GM18873 (cell line): Measurements from ENCODE around the gene MS4A4E.
"Not testable (repeated sequence)": the region's sequence is repeated elsewhere in the genome, so short reads cannot be mapped to it uniquely, and the experiment has no call there.

ENCODE experiments used
- ATAC-seq: cut with Tn5 transposase; IDR thresholded peaks from one replicate; pipeline ENCODE4 v1.9.1; 2021; ENCODE audit warnings: mild to moderate bottlenecking, moderate library complexity, moderate number of reproducible peaks; ENCODE audit not compliant: unreplicated experiment, low FRiP score

The MS4A4E gene

DNA sequence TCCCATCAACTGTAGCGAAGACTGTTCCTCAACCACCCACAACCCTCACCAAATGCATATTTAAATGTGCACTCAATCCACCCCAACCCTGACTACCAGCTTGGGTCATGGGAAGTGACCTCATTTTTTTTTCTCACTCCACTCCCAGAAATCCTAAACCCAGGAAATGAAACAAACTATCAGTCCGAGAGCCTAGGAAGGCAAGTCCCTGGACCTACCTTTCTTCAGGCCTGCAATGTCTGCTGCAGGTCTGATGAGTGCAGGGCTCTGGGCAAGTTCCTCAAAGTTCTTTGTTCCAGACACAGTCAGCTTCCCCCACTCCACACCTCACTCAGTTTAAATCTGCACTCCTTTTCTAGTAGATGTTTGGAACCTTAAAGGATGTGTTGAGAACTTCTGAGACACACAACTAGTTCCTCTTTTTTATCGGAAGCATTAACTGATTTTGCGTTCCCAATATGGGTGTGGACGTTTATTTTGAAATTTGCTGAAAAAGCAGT lies at the start of gene MS4A4E:
TSS of gene MS4A4E (minus strand) at position 398 of the 500 bp plus-strand sequence. CDS start 13,082 bp downstream, outside the sequence.
- no peak for ATAC-seq

DNA sequence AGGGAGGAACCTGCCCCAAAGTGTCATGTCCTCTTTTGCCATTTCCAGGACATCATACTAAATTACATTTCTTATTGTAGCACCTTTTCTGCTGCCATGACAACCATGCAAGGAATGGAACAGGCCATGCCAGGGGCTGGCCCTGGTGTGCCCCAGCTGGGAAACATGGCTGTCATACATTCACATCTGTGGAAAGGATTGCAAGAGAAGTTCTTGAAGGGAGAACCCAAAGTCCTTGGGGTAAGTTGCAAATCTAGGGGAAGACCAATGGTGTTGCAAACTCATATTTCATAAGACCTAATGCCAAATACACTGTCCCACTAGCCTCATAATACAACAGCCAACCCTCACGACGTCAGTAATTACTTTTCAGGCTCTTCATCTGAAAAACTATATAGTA lies 49.2 kb upstream of the MS4A4E start:
- no peak for ATAC-seq

DNA sequence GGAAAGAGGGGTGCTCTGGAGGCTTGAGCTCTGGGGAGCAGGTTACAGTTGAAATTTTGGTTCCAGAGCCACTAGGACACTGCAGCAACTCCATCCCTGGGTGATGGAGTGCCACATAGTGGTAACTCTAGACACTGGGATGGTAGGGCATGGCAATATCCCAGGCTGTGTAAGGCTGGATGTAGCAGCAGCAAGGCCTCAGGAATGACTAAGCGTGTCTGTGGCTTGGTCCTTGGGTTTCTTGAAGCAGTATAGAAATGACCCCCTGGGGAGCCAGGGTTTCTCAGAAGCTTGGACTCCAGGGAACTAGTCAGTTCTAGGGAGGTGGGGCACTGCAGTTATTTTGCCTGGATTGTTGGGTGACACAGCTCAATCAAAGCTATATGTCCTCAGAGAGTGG lies 45.6 kb upstream of the MS4A4E start:
- ATAC-seq = no peak

DNA sequence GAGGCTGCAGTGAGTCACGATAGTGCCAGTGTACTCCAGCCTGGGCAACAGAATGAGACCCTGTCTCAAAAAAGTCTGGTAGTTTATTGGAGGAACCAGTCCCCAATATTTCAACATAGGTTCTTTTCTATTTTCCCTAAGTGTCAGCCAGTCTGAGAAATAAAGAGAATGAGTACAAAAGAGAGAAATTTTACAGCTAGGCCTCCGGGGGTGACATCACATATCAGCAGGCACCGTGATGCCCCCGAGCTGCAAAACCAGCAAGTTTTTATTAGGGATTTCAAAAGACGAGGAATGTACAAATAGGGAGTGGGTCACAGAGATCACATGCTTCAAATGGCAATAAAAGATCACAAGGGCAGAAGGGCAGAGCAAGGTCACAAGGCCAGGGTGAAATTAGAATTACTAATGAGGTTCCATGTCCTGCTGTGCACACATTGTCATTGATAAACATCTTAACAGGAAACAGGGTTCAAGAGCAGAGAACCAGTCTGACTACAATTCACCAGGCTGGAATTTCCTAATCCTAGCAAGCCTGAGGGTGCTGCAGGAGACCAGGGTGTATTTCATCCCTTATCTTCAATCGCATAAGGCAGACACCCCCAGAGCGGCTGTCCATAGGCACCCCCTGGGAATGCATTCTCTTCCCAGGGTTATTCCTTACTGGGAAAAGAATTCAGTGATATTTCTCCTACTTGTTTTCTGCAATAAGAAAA lies 42.6 kb upstream of the MS4A4E start:
- ATAC-seq = not testable (repeated sequence)

DNA sequence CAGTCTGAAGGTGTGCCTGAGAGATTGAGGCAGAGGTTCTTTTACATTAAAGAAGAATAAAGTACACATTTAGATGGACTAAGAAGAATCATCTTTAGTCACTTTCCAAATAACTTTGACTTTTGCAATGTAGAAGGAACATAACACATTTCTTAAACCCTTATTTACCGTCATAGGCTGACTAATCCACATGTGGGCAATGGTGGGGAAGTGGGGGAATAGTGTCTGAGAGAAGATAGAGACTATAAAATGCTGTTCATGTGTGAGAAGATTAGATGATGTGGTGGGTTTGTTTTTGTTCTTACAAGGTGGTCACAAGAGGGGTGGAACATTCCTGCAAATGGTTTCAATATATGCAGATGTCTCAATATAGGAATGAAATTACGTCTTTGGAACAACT lies 39.3 kb upstream of the MS4A4E start:
- ATAC-seq = no peak

DNA sequence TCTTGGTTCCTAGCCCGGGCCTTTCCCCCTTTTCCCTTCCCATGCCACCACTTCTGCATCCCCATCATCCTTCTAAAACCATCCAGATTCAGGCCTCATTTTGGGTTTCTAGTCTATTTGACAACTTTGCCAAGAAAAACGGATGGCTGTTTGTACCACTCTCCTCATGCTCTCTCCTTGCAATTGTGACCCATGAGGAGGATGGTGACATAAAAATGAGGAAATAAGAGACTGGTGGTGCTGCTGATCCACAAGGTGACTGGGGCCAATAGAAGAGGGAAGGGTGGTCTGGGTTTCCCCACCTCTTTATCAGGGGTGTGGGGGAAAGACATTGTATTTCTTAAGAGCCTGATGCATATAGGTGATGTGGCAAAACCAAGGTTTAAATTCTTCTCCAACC lies 38.5 kb upstream of the MS4A4E start:
- no peak for ATAC-seq

DNA sequence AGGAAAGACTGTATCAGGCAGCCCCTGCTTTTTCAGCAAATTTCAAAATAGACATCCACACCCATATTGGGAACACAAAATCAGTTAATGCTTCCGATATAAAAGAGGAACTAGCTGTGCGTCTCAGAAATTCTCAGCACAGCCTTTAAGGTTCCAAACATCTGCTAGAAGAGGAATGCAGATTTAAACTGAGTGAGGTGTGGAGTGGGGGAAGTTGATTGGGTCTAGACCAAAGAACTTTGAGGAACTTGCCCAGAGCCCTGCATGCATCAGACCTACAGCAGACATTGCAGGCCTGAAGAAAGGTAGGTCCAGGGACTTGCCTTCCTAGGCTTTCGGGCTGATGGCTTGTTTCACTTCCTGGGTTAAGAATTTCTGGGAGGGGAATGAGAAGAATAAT lies 37.5 kb upstream of the MS4A4E start, which contains the start of gene MS4A4A:
TSS of gene MS4A4A (plus strand) at position 255 of the 400 bp plus-strand sequence. CDS start at position 265, 10 bp downstream.
- no peak for ATAC-seq

DNA sequence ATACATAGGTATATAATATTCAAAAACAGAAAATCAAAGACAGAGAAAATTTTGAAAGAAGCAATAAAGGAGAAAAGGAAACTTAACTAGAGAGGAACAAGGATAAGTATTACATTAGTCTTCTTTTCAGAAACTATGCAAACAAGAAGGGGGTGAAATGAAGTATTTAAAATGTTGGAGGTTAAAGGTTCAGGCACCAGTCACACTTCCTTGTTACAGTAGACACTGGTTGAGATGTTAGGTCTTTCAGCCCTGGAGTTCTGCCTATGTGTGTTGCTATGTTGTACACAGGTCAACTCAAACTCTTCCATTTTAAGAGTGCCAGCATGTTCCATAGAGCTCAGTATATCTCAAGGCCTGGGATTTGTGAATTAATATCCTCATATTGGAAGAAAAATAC lies 31.5 kb upstream of the MS4A4E start:
- no peak for ATAC-seq

DNA sequence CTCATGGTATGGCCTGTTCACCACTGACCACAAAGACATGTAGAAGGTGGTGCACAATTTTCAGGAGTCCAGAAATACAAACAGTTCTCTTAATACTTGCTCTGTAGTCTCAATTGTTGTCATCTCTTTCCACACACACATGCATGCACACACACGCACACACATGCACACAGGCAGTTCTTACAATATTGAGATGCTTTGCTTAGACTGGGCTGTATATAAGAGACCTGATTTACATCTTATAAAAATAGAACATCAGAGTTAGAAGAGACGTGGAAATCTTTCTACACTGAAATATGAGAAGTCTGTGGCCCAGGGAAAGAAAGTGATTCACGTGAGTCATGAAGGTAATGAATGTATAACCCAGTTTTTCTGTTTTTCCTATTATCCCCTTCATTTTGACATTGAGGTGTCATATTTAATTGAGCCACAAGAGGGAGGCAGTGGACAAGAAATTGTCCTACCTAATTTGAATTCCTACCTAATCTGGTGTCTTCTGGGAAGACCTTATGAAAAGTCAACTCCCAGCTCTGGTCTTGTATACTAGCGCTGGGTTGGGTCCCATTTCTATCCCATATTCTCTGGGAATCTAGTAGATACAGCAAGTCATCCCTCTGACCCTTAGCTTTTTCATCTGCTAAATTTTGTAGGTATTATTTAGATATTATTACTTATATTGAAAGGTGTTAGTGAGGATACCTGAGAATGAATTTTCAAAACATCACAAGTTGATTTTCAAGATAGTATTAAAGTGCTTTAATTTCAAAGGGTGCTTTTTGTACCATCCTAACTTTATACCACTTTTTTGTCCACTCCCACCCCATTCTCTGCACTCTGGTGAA lies 22.7 kb upstream of the MS4A4E start:
- no peak for ATAC-seq

DNA sequence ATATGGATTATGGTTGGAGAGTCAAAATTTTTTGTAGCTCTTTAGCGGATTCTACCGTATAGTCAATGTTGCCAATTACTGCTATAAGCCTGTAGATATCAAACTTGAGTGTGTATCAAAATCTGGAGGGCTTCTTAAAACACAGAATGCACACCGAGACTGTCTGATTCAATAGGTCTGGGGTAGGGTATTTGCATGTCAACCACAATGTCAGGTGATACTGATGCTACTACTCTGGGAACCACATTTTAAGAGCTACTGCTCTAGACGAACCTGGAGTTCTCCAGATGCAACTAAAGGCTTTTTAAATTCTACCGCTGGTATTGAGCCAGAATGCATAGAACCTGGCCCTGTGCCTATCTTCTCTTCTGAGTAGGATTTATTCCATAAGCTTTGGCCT lies 21.7 kb upstream of the MS4A4E start:
- ATAC-seq = no peak

DNA sequence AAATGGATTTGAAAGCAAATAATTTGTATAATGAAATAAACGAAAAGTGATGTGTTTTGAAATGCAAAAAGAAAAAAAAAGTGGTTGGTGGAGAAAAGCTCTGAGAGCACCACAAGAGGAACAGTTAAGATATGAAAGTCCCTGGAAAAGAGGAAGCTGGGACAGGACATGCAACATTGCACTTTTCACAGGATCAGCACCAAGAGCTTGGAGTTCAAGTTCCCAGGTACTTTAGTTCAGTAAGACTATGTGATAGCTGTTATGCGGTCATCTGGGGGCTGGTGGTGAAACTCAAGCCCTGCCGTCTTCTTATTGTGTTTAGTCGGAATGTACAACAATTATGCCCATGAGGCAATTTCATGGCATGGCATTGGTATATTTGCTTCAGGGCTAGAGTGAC lies 20.5 kb upstream of the MS4A4E start:
- no peak for ATAC-seq

DNA sequence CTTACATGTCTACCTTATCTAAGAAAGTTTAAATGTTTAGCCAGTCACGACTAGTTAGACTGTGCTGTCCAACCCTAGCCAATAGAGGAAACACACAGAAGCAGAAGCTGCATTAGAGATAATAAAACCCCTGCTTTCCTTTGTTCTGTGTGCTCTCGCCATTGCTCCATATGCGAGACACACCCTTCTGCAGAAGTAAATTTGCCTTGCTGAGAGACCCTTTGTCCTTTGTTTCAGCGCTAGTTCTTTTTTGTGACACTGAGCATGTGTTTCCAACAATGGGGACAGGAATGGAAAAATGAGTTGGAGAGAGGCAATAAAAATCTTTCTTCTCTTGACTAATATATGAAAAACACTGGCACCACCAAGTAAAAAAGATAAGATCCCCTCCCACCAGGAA lies 18.1 kb upstream of the MS4A4E start:
- ATAC-seq = no peak

DNA sequence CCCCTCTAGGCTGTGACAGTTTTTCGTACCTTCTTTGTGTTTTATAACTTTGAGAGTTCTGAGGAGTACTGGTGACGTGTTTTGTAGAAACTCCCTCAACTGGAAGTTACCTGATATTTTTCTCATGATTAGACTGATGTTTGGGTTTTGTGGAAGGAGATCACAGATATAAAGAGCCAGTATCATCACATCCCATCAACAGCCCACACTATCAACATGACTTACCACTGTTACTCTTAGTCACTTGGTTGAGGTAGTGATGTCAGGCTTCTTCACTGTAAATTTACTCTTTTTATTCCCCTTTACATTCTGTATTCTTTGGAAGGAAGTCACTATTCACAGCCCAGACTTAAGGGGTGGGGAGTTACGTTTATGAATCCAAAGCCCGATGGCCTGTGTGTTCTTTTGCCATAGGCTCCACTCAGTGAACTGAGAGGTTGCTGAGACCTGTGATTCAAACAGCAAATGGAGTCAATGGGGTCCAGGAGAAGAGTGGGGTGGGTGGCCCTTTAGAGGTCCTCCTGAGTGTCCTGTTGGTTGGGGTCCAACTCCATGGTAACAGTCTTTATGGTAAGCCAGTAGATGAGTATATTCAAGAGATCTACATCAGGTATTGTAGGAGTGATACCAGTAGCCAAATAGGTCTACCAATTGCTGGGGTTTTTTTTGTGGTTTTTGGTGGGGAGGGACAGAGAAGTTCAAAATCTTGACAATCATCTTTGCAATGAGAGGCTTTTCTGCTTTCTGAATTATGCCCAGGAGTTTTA lies 15.2 kb upstream of the MS4A4E start:
- no peak for ATAC-seq

DNA sequence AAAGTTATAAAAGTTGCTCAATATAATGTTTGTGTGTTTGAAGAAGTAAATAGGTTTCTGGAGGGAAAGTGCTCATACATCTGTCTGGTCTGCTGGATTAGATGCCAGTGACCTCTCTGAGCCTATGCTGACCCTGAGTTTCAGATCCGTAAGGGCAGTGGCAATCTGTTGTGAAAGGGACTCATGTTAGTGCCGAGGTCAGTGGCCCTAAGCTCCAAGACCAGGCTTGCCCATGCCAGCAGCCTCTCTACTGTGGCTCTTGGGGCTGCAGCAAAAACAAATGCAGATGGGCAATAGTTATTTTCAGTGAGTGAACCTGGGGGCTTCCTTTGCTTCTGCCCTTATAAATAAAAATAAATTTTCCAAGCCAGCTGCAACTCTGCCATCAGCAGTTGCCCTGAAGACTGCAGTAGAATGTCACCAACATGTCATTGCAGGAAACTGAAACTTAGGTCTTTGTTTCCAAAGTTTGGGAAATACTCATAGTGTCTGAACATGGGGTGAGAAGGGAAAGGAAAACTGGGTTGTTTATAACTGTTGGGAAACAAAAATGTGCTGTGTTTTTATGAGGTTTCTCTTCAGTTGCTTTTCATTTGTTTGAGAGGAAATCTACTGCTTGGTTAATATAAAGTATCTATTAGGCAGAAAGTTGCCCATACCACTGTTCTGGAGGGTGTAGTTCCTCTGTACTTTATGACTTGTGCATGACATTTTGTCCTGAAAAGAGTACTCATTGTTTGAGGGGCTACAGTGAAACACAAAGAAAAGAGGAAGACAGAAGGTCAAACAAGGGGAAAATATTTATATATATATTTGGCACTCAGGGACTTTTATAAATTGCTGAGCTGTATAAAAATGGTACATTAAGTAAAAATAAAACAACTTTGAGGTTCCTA lies 9.5 kb upstream of the MS4A4E start:
- no peak for ATAC-seq

DNA sequence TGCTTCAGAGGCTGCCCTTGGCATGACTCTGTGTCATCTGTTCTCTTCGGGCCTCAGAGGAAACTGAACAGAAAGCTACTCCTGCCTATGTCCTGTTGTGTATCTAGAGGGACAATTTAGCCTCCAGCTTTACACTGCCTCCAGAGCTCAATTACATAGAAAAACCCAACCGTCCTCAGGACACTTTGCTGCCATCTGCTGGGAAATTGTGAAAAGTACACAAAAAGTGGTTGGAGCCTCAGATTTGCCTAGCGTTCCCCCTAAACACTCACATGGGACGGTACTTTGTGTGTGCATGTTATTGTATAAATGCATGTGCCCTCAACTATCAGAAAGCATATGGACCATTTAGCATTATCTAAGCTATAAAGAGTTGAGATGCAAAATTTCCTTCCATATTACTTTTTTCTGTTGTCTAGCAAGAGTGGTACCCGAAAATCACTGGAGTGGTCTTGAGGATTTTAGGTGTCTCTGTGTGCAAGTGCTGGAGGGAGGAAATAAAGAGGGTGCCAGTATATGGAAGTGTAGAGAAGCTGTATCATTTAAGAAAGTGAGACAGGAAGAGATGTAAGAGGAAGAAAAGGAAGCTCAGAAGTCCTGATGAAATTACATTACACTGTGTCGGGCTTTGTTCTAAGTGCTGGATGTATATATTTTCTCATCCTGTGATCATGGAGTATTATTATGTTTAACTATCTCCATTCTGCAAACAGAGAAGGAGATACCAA lies 8.7 kb upstream of the MS4A4E start:
- ATAC-seq = no peak

DNA sequence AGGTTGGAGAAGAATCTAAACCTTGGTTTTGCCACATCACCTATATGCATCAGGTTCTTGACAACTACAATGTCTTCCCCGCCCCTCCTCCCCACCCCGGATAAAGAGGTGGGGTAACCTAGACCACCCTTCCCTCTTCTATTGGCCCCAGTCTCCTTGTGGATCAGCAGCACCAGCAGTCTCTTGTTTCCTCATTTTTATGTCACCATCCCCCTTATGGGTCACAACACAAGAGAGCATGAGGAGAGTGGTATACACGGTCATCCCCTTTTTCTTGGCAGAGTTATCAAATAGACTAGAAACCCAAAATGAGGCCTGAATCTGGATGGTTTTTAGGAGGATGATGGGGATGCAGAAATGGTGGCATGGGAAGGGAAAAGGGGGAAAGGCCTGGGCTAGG lies 1.2 kb downstream of the MS4A4E start:
- ATAC-seq = no peak

DNA sequence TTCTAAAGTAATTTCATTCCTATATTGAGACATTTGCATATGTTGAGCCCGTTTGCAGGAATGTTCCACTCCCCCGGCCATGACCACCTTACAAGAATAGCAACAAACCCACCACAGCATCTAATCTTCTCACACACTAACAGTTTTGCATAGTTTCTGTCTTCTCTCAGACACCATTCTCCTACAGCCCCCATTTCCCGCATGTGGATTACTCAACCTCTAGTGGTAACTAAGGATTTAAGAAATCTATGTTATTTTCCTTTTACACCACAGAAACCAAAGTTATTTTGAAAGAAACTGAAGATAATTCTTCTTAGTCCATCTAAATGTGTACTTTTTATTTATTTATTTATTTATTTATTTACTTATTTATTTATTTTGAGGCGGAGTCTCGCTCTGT lies 2.3 kb downstream of the MS4A4E start:
- ATAC-seq = no peak

DNA sequence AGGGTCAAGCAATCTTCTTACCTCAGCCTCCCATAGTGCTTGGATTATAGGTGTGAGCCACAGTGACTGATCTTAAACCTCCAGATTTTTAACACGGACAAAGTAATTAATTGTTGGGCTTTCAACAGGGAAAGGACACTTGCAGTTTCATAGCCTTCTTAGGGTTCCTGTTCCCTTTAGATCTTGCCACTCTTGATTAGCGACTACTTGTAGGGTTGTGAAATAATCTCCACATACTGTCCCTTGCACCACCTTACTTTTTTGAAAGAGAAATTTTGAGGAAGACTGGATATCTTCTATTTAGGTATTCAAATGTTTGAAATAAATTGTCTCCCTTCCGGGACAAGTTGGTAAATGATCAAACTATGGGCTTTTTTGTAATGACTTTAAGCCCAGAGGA lies 7.6 kb downstream of the MS4A4E start:
- ATAC-seq = no peak

DNA sequence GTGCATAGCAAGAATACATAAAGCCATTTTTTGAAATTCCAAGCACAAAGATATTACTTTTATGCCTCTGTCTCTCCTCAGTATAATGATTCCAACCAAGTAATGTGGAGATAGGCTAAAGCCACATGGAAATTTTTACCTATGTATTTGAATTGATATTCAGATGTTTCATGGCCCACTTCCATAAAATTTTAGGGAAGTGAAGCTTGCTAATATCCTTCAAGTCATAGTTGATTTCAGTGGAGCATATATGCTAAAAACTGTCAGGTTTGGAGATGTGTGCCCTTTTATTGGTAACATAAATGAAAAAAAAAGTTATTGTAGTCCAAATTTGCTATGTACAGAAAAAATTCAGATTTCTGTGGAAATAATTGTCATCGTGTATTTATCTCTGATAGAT lies 12.3 kb downstream of the MS4A4E start:
- no peak for ATAC-seq
